ENCODE data around the gene KIF25. TPM values are rescaled to one million over a fixed set of nuclear protein-coding genes. Genes with fewer than 3 reads are reported as not detected.

Gene KIF25
- total RNA-seq, 4 donors from 2014 or later: 0.16 to 1.0 TPM; not detected in 2

DNA sequence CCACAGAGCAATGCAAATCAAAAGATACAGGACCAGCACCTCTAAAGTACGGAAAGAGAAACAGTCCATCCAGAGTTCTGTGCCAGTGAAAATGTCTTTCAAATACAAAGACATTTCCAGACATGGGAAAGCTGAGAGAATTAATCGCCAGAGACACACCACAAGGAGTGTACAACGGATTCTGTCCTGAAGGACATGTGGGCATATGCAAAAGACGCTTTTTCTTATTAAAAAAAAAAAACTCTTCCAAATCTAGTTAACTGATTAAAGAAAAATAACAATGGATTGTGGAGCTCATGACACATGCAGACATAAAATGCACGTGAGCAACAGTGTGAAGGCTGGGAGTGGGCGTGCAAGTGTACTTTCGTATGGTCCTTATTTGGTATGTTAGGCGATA, 22.8 kb downstream of the KIF25 start:
- no peak for DNase-seq

GRCh38 chr6:168021581-168021980, 24.1 kb downstream of the KIF25 start:
- H3K9me3 ChIP-seq: no peaks in the 10 kb centered on the region
- ATAC-seq (no peak), DNase-seq (no peak)
- no peak for TF ChIP-seq POLR2A (IDR thresholded peaks at IDR 0.05)
- TF ChIP-seq, protein P1, sequence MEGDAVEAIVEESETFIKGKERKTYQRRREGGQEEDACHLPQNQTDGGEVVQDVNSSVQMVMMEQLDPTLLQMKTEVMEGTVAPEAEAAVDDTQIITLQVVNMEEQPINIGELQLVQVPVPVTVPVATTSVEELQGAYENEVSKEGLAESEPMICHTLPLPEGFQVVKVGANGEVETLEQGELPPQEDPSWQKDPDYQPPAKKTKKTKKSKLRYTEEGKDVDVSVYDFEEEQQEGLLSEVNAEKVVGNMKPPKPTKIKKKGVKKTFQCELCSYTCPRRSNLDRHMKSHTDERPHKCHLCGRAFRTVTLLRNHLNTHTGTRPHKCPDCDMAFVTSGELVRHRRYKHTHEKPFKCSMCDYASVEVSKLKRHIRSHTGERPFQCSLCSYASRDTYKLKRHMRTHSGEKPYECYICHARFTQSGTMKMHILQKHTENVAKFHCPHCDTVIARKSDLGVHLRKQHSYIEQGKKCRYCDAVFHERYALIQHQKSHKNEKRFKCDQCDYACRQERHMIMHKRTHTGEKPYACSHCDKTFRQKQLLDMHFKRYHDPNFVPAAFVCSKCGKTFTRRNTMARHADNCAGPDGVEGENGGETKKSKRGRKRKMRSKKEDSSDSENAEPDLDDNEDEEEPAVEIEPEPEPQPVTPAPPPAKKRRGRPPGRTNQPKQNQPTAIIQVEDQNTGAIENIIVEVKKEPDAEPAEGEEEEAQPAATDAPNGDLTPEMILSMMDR (IDR thresholded peaks at IDR 0.05 in 4 of 5, conservative IDR thresholded peaks at IDR 0.05 in 1 of 5): no peak
- H3K36me3 ChIP-seq: no peaks in the 10 kb centered on the region
- H3K4me1 ChIP-seq: no peaks in the 10 kb centered on the region
- H3K27ac ChIP-seq: no peak overlapping the region
- in situ Hi-C loops (cut with MboI; ENCODE audit: low sequenced_read_pairs in 4 of 4): no loop called here
- H3K4me3 ChIP-seq: no peak overlapping the region
- H3K27me3 ChIP-seq: peaks cover 0 to under 1% (median 0%) of the 10 kb centered on the region in 3 donors
- intact Hi-C loops (cut with DNase I; ENCODE audit: low total_unique reads): no loop called here

More for the DNA sequence above, 22.8 kb downstream of the KIF25 start:
- no peak overlapping the region for H3K4me3 ChIP-seq
- TF ChIP-seq POLR2A (IDR thresholded peaks at IDR 0.05): no peak
- TF ChIP-seq, protein P1 (IDR thresholded peaks at IDR 0.05 in 4 of 5, conservative IDR thresholded peaks at IDR 0.05 in 1 of 5): no peak
- no peaks in the 10 kb centered on the region for H3K4me1 ChIP-seq
- no peak for ATAC-seq
- H3K9me3 ChIP-seq: no peaks in the 10 kb centered on the region
- H3K27me3 ChIP-seq: peaks cover 0 to 2% (median 0%) of the 10 kb centered on the region in 3 donors
- H3K27ac ChIP-seq: no peak overlapping the region
- in situ Hi-C loops (cut with MboI; ENCODE audit: low sequenced_read_pairs in 4 of 4): no loop called here
- intact Hi-C loops (cut with DNase I; ENCODE audit: low total_unique reads): no loop called here
- no peaks in the 10 kb centered on the region for H3K36me3 ChIP-seq

- intact Hi-C loops (cut with DNase I; ENCODE audit: low total_unique reads): no loop called here
- Histone ChIP-seq H3K27ac (no peak overlapping the region), H3K4me3 (no peak overlapping the region), H3K9me3 (no peaks in the 10 kb centered on the region), H3K36me3 (no peaks in the 10 kb centered on the region), H3K27me3 (no peaks in the 10 kb centered on the region), H3K4me1 (no peaks in the 10 kb centered on the region)
- no peak for TF ChIP-seq POLR2A (IDR thresholded peaks at IDR 0.05)
- TF ChIP-seq, protein P1 (IDR thresholded peaks at IDR 0.05 in 4 of 5, conservative IDR thresholded peaks at IDR 0.05 in 1 of 5): no peak
- in situ Hi-C loops (cut with MboI; ENCODE audit: low sequenced_read_pairs in 4 of 4): no loop called here
- ATAC-seq (no peak), DNase-seq (no peak)
Observed at GRCh38 chr6:168022488-168023321, 25.2 kb downstream of the KIF25 start.

GRCh38 chr6:168024951-168025510, 27.6 kb downstream of the KIF25 start:
- no peaks in the 10 kb centered on the region for H3K9me3 ChIP-seq
- TF ChIP-seq, protein P1 (IDR thresholded peaks at IDR 0.05 in 4 of 5, conservative IDR thresholded peaks at IDR 0.05 in 1 of 5): no peak
- no peak for TF ChIP-seq POLR2A (IDR thresholded peaks at IDR 0.05)
- H3K27me3 ChIP-seq: no peaks in the 10 kb centered on the region
- no peak for DNase-seq
- no peaks in the 10 kb centered on the region for H3K4me1 ChIP-seq
- H3K36me3 ChIP-seq: no peaks in the 10 kb centered on the region
- intact Hi-C loops (cut with DNase I; ENCODE audit: low total_unique reads): no loop called here
- no peak overlapping the region for H3K4me3 ChIP-seq
- ATAC-seq: no peak
- in situ Hi-C loops (cut with MboI; ENCODE audit: low sequenced_read_pairs in 4 of 4): no loop called here
- no peak overlapping the region for H3K27ac ChIP-seq

All from gastrocnemius medialis (tissue), 4 donors.